DOHH2 (cell line): ENCODE measurements around the gene DSCAML1.

Experiments
- H3F3A ChIP-seq: fragments of 200-600 bp; sonication (generic), shearing (Covaris generic); 2 replicates; pipeline ENCODE4 v1.6.0; 2016; ENCODE audit warnings: antibody characterized with exemption, mild to moderate bottlenecking; ENCODE audit not compliant: control insufficient read depth, insufficient read depth
- H3K27ac ChIP-seq: fragments of 200-600 bp; sonication (generic); 2 replicates; pipeline ENCODE4 v1.5.1; 2014; ENCODE audit warnings: low read depth, mild to moderate bottlenecking, low read length, moderate library complexity
- H3K27me3 ChIP-seq: fragments of 200-600 bp; sonication (generic); 2 replicates; pipeline ENCODE4 v1.6.1; 2014; ENCODE audit warnings: mild to moderate bottlenecking, low read length, mixed read lengths; ENCODE audit not compliant: control insufficient read depth
- H3K36me3 ChIP-seq: fragments of 200-600 bp; sonication (generic); 2 replicates; pipeline ENCODE4 v1.6.1; 2014; ENCODE audit warnings: mild to moderate bottlenecking, low read length, moderate library complexity, mixed read lengths; ENCODE audit not compliant: control insufficient read depth
- H3K4me1 ChIP-seq: fragments of 200-600 bp; sonication (generic); 2 replicates; pipeline ENCODE4 v1.6.1; 2014; ENCODE audit warnings: mild to moderate bottlenecking, low read length, mixed read lengths; ENCODE audit not compliant: control insufficient read depth
- H3K4me2 ChIP-seq: fragments of 200-600 bp; sonication (generic); 2 replicates; pipeline ENCODE4 v1.6.0; 2014; ENCODE audit warnings: mild to moderate bottlenecking, low read length, moderate library complexity
- H3K4me3 ChIP-seq: fragments of 200-600 bp; sonication (generic); 2 replicates; pipeline ENCODE4 v1.5.1; 2014; ENCODE audit warnings: mild to moderate bottlenecking, low read length, mixed read lengths
- H3K79me2 ChIP-seq: fragments of 200-600 bp; sonication (generic); 2 replicates; pipeline ENCODE4 v1.6.1; 2014; ENCODE audit warnings: mild to moderate bottlenecking, low read length, mixed read lengths; ENCODE audit not compliant: control insufficient read depth
- H3K9me2 ChIP-seq: fragments of 200-600 bp; sonication (generic); replicated peaks from 2 replicates; pipeline ENCODE4 v1.6.1; 2014; ENCODE audit warnings: mild to moderate bottlenecking, low read length, mixed read lengths; ENCODE audit not compliant: control insufficient read depth
- H3K9me3 ChIP-seq: fragments of 200-600 bp; sonication (generic); 2 replicates; pipeline ENCODE4 v1.6.1; 2014; ENCODE audit warnings: antibody characterized with exemption, low read length, mixed read lengths; ENCODE audit not compliant: control insufficient read depth, insufficient read depth
- H4K20me1 ChIP-seq: fragments of 200-600 bp; sonication (generic); 2 replicates; pipeline ENCODE4 v1.6.0; 2014; ENCODE audit warnings: low read depth, mild to moderate bottlenecking, antibody characterized with exemption, low read length, moderate library complexity; ENCODE audit not compliant: control insufficient read depth, insufficient read depth
- CTCF ChIP-seq: fragments of 200-600 bp; sonication (generic); IDR thresholded peaks from one replicate; pipeline ENCODE4 v1.5.1; 2014; ENCODE audit warnings: antibody characterized with exemption, mild to moderate bottlenecking, low read depth, low read length; ENCODE audit not compliant: poor library complexity, severe bottlenecking
- EZH2phosphoT487 ChIP-seq: fragments of 200-600 bp; sonication (generic); IDR thresholded peaks from 2 replicates; pipeline ENCODE4 v1.6.1; 2017; ENCODE audit warnings: borderline replicate concordance, mild to moderate bottlenecking, antibody characterized with exemption, low read length, moderate library complexity, mixed read lengths

The DSCAML1 gene

DNA sequence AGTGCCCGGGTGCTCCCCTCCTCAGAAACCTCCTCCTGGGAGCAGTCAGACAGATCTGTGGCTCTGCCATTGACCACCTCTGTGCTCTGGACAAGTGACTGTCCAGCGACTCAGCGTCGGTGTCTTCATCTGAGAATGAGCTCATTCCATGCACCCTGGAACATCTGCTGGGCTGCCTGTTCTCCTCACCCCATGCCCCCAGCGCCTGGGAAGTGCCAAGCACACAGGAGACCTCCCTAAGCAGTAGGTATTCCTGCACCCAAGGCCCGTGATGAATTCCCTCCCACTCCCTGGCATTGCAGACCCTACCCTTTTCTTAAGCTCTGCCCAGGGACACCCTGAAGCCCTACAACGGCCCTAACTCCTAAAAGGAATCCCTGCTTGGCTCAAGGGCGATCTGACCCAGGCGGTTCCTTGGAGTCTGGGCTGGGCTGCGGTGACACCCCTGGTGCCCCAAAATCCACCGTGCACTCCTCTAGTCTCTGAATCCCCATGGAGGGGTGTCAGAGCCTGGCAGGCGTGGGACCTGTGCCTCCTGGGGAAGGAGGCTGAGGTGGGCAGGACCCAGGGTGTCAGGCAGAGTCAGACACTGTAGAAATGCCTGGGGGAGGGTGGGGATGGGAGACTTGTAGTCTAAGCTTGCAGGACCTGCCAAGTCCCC, 377.4 kb downstream of the DSCAML1 start:
- Histone ChIP-seq H3K4me1 (no peaks in the 10 kb centered on the region), H3K4me2 (no peak overlapping the region), H3K79me2 (no peaks in the 10 kb centered on the region), H3K27ac (no peak overlapping the region), H4K20me1 (no peaks in the 10 kb centered on the region), H3K4me3 (no peak overlapping the region), H3K27me3 (peaks cover 18% of the 10 kb centered on the region; the same call in 1 of the 2 replicates), H3F3A (no peaks in the 10 kb centered on the region), H3K9me2 (no peaks in the 10 kb centered on the region), H3K36me3 (no peaks in the 10 kb centered on the region), H3K9me3 (no peaks in the 10 kb centered on the region)
- TF ChIP-seq CTCF (no peak), EZH2phosphoT487 (no peak)

- no peak for TF ChIP-seq EZH2phosphoT487
- no peak for TF ChIP-seq CTCF
- Histone ChIP-seq H3K4me2 (no peak overlapping the region), H3K4me3 (no peak overlapping the region)
These were observed 378.1 kb downstream of the DSCAML1 start for GRCh38 chr11:117418737-117419481.

DNA sequence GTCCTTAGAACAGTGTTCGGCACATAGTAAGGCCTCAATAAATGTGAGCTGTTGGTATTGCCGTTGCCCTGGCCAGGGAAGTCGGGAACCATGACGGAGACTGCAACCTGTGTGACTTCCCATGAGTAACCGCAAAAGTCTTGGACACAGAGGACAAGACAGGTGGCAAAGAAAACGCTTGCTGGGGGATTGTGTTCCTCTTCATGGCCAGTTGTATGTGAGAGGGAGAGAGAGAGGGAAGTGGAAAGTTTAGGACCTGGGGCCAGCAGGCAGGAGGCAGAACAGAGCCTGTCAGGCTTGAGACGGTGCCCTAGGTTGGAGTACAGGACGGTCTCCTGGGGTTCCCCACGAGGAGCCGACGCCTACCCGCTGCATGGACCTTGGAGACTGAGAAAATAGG, 379.2 kb downstream of the DSCAML1 start:
- H3K79me2 ChIP-seq: no peaks in the 10 kb centered on the region
- no peak overlapping the region for H3K27ac ChIP-seq
- TF ChIP-seq CTCF: no peak
- TF ChIP-seq EZH2phosphoT487: no peak
- no peaks in the 10 kb centered on the region for H3K4me1 ChIP-seq
- no peaks in the 10 kb centered on the region for H3F3A ChIP-seq
- no peak overlapping the region for H3K4me2 ChIP-seq
- no peaks in the 10 kb centered on the region for H4K20me1 ChIP-seq
- peaks cover 18% of the 10 kb centered on the region; the same call in 1 of the 2 replicates for H3K27me3 ChIP-seq
- H3K9me2 ChIP-seq: no peaks in the 10 kb centered on the region
- no peaks in the 10 kb centered on the region for H3K36me3 ChIP-seq
- no peak overlapping the region for H3K4me3 ChIP-seq
- no peaks in the 10 kb centered on the region for H3K9me3 ChIP-seq

More at GRCh38 chr11:117418737-117419481, 378.1 kb downstream of the DSCAML1 start:
- Histone ChIP-seq H4K20me1 (no peaks in the 10 kb centered on the region), H3F3A (no peaks in the 10 kb centered on the region), H3K9me3 (no peaks in the 10 kb centered on the region), H3K9me2 (no peaks in the 10 kb centered on the region), H3K79me2 (no peaks in the 10 kb centered on the region), H3K4me1 (no peaks in the 10 kb centered on the region), H3K27ac (no peak overlapping the region), H3K36me3 (no peaks in the 10 kb centered on the region), H3K27me3 (peaks cover 18% of the 10 kb centered on the region; the same call in 1 of the 2 replicates)
